GM18951 (cell line): ENCODE data around the gene RHOT1.
"Not testable (repeated sequence)": the region's sequence is repeated elsewhere in the genome, so short reads cannot be mapped to it uniquely, and the experiment has no call there.

Source experiments
- POLR2A ChIP-seq: IDR thresholded peaks from 4 replicates; pipeline ENCODE4 v1.6.1; 2011; ENCODE audit warnings: mild to moderate bottlenecking; ENCODE audit not compliant: insufficient read length, insufficient read depth; ENCODE audit errors: extremely low read depth
- in situ Hi-C: fragments of 300-500 bp; cut with MboI; formaldehyde crosslinking; loops from one replicate; pipeline ENCODE4 v1.12.0; 2022; ENCODE audit warnings: low sequenced_read_pairs, mixed read lengths, inconsistent platforms; ENCODE audit not compliant: unreplicated experiment

Gene RHOT1

DNA sequence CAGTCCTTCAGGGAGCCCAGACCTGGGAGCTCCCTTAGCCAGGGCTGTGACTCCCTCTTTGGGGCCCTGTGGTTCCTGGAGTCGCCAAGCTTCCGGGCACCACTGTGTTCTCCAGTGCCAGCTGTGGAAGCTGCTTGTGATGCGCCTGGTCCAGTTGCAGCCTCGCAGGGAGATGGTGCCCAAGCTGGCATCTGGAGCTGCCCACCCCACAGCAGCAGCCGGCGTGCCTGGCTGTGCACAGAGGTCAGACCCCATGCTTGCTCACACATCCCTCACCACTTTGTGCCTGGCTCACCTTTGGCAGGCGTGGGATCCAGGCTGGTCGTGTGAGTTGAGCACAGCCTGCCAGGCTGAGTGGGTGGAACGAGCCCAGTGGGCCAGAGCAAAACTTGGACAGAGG is 18.2 kb downstream of the RHOT1 start:
- in situ Hi-C loops = no loop called here
- TF ChIP-seq POLR2A = no peak

DNA sequence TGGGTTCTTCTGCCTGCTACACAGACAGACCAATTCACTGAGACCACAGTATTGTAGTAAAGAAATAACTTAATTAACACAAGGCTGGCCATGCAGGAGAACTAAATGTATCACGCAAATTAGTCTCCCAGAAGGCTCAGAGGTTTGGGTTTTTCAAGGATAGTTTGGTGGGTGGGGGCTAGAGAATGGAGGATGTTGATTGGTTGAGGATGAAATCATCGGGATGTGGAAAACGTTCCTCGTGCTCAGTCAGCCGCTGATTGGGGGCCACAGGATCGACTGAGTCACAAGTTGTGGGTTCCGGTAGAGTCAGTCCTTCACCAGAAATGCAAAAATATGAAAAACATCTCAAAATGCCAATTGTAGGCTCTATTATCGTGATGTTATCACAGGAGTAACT is 18.7 kb downstream of the RHOT1 start:
- in situ Hi-C loops = no loop called here
- TF ChIP-seq POLR2A = no peak

DNA sequence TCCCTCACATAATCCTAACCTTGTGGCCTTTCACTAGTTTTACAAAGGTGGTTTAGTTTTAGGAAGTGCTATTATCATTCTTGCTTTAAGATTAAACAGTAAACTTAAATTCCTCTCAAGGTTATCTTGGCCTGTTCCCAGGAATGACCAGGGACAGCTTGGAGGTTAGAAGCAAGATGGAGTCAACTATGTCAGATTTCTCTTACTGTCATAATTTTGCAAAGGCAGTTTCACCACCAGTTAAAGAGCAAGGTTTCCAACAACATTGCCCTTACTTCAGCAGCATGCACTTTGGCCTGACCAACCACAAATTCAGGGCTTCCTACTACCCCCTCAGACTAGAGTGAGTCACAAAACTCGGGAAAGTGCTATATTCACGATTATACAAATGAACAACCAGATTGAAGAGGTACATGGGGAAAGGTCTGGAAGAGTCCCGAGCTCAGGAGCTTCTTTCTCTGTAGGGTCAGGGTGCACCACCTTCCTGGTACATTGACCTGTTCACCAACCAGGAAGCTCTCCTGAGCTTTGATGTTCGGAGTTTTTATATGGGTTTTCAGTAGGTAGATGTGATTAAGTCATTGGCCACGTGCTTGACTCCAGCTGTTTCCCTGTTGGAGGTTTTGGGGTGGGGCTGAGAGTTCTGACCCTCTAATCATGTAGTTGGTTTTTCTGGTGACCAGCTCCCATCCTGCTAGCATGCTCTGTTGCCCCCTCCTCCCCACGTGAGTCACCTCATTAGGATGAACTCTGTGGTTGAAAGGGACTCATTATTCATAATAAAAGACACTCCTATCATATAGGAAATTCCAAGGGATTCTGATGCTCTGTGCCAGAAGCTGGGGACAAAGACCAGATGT is 19.4 kb downstream of the RHOT1 start:
- in situ Hi-C loops = no loop called here
- no peak for TF ChIP-seq POLR2A

DNA sequence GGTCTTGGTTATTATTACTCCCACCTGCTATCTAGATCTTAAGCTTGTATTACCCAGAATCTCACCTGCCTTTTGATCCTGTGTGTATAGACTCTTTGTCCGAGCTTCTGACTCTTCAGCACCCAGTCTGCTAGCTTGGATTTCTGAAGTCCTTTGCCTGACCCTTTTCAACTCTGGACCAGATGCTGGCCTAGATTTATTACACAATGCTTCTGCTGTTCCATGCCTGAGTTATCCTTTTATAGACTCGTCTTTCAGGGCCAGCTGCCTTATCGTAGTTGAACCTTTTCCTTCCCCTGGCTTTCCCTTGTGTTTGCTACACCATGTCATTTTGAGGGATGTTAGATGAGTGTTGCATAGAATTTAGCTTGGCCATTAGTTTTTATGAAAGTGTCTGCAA is 32.6 kb downstream of the RHOT1 start:
- in situ Hi-C loops = no loop called here

DNA sequence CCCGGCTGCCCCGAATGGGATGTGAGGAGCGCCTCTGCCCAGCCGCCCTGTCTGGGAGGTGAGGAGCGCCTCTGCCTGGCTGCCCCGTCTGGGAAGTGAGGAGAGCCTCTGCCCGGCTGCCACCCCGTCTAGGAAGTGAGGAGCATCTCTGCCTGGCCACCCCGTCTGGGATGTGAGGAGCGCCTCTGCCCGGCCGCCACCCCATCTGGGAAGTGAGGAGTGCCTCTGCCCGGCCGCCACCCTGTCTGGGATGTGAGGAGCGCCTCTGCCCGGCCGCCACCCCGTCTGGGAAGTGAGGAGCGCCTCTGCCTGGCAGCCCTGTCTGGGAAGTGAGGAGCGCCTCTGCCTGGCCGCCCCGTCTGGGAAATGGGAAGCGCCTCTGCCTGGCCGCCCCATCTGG is 36.4 kb downstream of the RHOT1 start:
- in situ Hi-C loops = not testable (repeated sequence)

More for the DNA sequence above, 32.6 kb downstream of the RHOT1 start:
- no peak for TF ChIP-seq POLR2A

DNA sequence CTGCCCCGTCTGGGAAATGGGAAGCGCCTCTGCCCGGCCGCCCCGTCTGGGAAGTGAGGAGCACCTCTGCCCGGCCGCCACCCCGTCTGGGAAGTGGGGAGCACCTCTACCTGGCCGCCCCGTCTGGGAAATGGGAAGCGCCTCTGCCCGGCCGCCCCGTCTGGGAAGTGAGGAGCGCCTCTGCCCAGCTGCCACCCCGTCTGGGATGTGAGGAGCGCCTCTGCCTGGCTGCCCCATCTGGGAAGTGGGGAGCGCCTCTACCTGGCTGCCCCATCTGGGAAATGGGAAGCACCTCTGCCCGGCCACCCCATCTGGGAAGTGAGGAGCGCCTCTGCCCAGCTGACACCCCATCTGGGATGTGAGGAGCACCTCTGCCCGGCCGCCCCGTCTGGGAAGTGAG is 36.8 kb downstream of the RHOT1 start:
- in situ Hi-C loops = not testable (repeated sequence)

DNA sequence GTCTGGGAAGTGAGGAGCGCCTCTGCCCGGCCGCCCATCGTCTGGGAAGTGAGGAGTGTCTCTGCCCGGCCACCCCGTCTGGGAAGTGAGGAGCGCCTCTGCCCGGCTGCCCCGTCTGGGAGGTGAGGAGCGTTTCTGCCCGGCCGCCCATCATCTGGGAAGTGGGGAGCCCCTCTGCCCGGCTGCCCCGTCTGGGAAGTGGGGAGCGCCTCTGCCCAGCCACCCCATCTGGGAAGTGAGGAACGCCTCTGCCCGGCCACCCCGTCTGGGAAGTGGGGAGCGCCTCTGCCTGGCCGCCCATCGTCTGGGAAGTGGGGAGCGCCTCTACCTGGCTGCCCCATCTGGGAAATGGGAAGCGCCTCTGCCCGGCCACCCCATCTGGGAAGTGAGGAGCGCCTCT is 37.2 kb downstream of the RHOT1 start:
- in situ Hi-C loops = not testable (repeated sequence)

DNA sequence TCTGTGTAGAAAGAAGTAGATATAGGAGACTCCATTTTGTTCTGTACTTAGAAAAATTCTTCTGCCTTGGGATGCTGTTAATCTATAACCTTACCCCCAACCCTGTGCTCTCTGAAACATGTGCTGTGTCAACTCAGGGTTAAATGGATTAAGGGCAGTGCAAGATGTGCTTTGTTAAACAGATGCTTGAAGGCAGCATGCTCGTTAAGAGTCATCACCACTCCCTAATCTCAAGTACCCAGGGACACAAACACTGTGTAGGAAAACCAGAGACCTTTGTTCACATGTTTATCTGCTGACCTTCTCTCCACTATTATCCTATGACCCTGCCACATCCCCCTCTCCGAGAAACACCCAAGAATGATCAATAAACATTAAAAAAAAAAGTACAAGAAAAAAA is 38.0 kb downstream of the RHOT1 start:
- in situ Hi-C loops = not testable (repeated sequence)

DNA sequence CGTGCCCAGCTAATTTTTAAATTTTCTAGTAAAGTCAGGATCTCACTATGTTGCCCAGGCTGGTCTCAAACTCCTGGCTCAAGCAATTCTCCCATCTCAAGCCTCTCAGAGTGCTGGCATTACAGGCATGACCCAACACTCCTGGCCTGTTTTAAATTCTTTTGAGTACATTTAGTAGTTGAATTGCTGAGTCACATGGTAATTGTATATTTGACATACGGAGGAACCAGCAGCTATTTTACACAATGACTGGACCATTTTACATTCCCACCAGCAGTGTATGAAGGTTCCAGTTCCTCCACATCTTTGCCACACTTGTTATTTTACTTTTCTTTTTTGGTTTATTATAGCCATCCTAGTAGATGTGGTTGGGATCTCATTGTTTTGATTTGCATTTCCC is 43.6 kb downstream of the RHOT1 start:
- no peak for TF ChIP-seq POLR2A
- in situ Hi-C loops = no loop called here

DNA sequence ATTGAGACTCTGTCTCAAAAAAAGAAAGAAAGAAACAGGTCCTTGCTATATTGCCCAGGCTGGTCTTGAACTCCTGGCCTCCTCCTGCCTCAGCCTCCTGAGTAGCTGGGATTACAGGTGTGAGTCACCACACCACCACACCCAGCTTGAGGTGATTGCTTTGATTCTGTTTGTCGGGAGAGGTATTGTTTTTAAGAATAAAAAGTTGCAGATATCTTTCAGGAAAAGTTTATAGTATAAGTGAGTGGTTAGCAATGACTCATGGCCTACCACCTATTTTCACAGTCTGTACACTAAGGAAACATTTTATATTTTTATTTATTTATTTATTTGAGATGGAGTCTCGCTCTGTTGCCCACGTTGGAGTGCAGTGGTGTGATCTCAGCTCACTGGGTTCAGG is 45.0 kb downstream of the RHOT1 start:
- no peak for TF ChIP-seq POLR2A
- in situ Hi-C loops = no loop called here

DNA sequence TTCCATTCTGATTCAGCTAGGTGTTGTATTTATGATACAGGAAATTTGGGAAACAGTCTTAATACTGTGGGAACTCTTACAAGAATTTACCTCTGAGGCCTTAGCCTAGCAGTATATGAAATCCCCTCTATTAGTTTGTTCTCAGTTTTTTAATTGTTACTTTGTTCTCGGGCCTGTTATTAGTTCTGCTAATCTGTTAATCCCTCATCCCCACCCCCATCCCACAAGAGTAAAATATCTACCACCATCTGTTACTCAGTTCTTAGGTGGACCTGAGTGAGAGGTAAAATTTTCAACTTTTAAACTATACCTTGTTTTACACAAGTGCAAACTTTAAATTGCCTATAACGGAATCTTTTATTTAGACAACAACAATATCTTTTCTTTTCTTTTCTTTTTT is 47.0 kb downstream of the RHOT1 start:
- TF ChIP-seq POLR2A = no peak

DNA sequence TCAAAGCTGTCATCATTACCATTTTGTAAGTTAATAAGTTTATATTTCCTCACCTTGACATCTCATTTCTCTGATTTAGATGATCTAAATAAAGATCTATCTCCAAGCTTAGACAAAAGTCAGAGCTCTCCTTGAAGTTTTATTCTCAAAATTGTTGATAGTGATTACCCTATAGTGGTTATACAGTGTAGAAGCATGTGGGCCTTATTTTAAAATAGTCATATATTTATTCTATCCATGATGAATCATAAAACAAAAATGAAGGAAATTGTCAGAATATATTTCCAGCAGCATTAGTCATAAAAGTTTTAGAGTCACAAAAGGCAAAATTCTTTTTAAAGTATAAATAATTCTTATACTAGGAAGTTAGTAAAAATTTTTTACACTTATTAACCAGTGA is 49.0 kb downstream of the RHOT1 start:
- in situ Hi-C loops = no loop called here
- TF ChIP-seq POLR2A = no peak

More for the DNA sequence above, 47.0 kb downstream of the RHOT1 start:
- in situ Hi-C loops = no loop called here

DNA sequence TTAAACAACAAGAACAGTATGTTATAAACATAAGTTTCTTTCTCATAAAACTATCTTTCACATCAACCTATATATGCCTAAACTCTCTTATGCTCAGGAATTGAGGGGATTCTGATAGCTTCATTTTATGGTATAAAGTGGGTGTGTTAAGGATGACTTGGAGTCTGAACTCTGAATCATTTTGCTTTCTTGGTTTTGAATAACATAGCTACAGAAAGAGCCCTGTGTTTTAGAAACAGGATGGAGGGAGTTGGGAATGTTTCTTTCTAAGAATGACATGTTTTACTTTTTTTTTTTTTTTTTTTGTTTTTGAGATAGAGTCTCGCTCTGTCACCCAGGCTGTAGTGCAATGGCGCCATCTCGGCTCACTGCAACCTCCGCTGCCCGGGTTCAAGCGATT is 50.1 kb downstream of the RHOT1 start:
- no peak for TF ChIP-seq POLR2A
- in situ Hi-C loops = no loop called here

DNA sequence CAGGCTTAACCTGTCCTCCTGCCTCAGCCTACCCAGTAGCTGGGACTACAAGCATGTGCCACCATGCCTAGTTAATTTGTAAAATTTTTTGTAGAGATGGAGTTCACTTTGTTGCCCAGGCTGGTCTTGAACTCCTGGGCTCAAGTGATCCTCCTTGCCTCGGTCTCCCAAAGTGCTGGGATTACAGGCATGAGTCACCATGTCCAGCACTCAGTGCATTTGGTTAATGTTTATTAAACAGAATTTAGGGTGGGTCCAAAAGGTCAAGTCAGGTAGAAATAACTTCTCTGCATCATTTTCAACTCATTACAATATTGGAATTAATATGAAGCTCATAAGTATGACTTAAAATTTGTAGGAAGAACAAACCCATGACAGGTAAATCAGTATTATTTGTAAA is 55.7 kb downstream of the RHOT1 start:
- no peak for TF ChIP-seq POLR2A
- in situ Hi-C loops = no loop called here

DNA sequence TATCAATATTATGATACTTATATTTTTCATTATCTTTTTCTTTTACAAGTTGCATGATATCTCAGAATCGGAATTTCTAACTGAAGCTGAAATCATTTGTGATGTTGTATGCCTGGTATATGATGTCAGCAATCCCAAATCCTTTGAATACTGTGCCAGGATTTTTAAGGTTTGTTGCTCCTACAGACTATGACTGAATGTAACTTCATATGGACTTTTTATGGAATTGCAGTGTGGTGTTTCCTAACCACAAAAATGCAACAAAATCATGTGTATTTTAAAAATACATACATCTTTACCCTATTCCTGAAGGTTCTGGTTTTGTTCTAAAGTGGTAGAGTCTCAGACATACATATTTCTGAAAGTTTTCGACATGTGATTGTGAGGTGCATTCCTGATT is 64.6 kb downstream of the RHOT1 start:
- in situ Hi-C loops = no loop called here
- no peak for TF ChIP-seq POLR2A
